Loucy (cell line): ENCODE data around the gene TBC1D7.

ENCODE experiments used
- H2AFZ ChIP-seq: fragments of 200-600 bp; sonication (generic); 2 replicates; pipeline ENCODE4 v1.6.0; 2016; ENCODE audit warnings: antibody characterized with exemption, mild to moderate bottlenecking, low read length, moderate library complexity
- H3F3A ChIP-seq: fragments of 200-600 bp; 2 replicates; pipeline ENCODE4 v1.6.0; 2016; ENCODE audit warnings: antibody characterized with exemption, low read depth, mild to moderate bottlenecking
- H3K27me3 ChIP-seq: fragments of 200-600 bp; sonication (generic); 2 replicates; pipeline ENCODE4 v1.6.1; 2014; ENCODE audit warnings: low read length, mild to moderate bottlenecking; ENCODE audit not compliant: insufficient read depth, poor library complexity, severe bottlenecking
- H3K36me3 ChIP-seq: fragments of 200-600 bp; sonication (generic); 2 replicates; pipeline ENCODE4 v1.6.1; 2016; ENCODE audit warnings: low read length; ENCODE audit not compliant: insufficient read depth
- H3K4me1 ChIP-seq: fragments of 200-600 bp; sonication (generic); 2 replicates; pipeline ENCODE4 v1.5.1; 2014; ENCODE audit warnings: low read length, mild to moderate bottlenecking; ENCODE audit not compliant: insufficient read depth, poor library complexity, severe bottlenecking
- H3K4me2 ChIP-seq: fragments of 200-600 bp; sonication (generic); 2 replicates; pipeline ENCODE4 v1.6.0; 2014; ENCODE audit warnings: antibody characterized with exemption, low read length, low read depth, mild to moderate bottlenecking; ENCODE audit not compliant: poor library complexity, severe bottlenecking
- H3K4me3 ChIP-seq: fragments of 200-600 bp; sonication (generic); 2 replicates; pipeline ENCODE4 v1.5.1; 2014; ENCODE audit warnings: low read length, mild to moderate bottlenecking, mixed read lengths; ENCODE audit not compliant: poor library complexity, severe bottlenecking
- H3K79me2 ChIP-seq: fragments of 200-600 bp; sonication (generic); 2 replicates; pipeline ENCODE4 v1.6.1; 2014; ENCODE audit warnings: low read length; ENCODE audit not compliant: insufficient read depth
- H3K9ac ChIP-seq: fragments of 200-600 bp; sonication (generic); 2 replicates; pipeline ENCODE4 v1.6.0; 2014; ENCODE audit warnings: mild to moderate bottlenecking, low read depth, low read length, moderate library complexity; ENCODE audit not compliant: poor library complexity, severe bottlenecking
- H3K9me2 ChIP-seq: fragments of 200-600 bp; sonication (generic); replicated peaks from 2 replicates; pipeline ENCODE4 v1.6.1; 2016; ENCODE audit warnings: low read depth, low read length, mixed read lengths
- H3K9me3 ChIP-seq: fragments of 200-600 bp; sonication (generic); 2 replicates; pipeline ENCODE4 v1.6.1; 2014; ENCODE audit warnings: mild to moderate bottlenecking, antibody characterized with exemption, low read length, low read depth; ENCODE audit not compliant: insufficient read depth
- H4K20me1 ChIP-seq: fragments of 200-600 bp; sonication (generic); 2 replicates; pipeline ENCODE4 v1.6.0; 2014; ENCODE audit warnings: antibody characterized with exemption, low read length, mild to moderate bottlenecking; ENCODE audit not compliant: insufficient read depth, poor library complexity, severe bottlenecking
- EZH2phosphoT487 ChIP-seq: fragments of 200-600 bp; IDR thresholded peaks from 2 replicates; pipeline ENCODE4 v1.6.1; 2018; ENCODE audit warnings: antibody characterized with exemption, mild to moderate bottlenecking, moderate library complexity, borderline replicate concordance
- TF ChIP-seq, protein P1 (sequence below): fragments of 200-600 bp; sonication (generic); conservative IDR thresholded peaks from 2 replicates; pipeline ENCODE4 v1.5.1; 2014; ENCODE audit warnings: mild to moderate bottlenecking, antibody characterized with exemption, low read length

Gene TBC1D7

DNA sequence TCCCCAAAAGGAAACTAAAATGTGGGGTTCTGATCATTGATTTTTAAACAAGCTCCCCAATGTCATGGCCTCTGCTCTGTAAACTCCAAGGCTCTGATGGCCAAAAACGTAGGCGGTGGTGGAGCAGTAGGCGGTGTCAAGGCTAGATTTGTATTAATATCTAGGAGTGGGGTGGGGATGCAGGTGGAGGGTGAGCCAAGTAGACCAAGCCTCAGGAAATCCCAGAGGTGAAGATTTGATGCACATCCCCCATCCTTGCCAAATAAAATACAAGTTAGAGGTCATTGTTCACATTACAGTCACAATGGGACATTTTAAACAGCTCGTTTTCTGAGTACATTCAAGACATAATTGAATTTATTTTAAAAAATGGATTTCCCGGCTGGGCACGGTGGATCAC is 30.9 kb upstream of the TBC1D7 start:
- no peak overlapping the region for H3K4me3 ChIP-seq
- peaks cover 4% of the 10 kb centered on the region; the same call in 1 of the 2 replicates for H3F3A ChIP-seq
- no peaks in the 10 kb centered on the region for H3K9me2 ChIP-seq
- no peak overlapping the region for H3K9ac ChIP-seq
- H3K79me2 ChIP-seq = no peaks in the 10 kb centered on the region
- H3K36me3 ChIP-seq = peaks cover 2% of the 10 kb centered on the region; the same call in 1 of the 2 replicates
- no peak overlapping the region for H3K4me2 ChIP-seq
- no peaks in the 10 kb centered on the region for H4K20me1 ChIP-seq
- no peak overlapping the region for H2AFZ ChIP-seq
- H3K9me3 ChIP-seq = no peaks in the 10 kb centered on the region
- H3K4me1 ChIP-seq = peaks cover 38% of the 10 kb centered on the region
- H3K27me3 ChIP-seq = no peaks in the 10 kb centered on the region
- TF ChIP-seq EZH2phosphoT487 = no peak
- TF ChIP-seq, protein P1, sequence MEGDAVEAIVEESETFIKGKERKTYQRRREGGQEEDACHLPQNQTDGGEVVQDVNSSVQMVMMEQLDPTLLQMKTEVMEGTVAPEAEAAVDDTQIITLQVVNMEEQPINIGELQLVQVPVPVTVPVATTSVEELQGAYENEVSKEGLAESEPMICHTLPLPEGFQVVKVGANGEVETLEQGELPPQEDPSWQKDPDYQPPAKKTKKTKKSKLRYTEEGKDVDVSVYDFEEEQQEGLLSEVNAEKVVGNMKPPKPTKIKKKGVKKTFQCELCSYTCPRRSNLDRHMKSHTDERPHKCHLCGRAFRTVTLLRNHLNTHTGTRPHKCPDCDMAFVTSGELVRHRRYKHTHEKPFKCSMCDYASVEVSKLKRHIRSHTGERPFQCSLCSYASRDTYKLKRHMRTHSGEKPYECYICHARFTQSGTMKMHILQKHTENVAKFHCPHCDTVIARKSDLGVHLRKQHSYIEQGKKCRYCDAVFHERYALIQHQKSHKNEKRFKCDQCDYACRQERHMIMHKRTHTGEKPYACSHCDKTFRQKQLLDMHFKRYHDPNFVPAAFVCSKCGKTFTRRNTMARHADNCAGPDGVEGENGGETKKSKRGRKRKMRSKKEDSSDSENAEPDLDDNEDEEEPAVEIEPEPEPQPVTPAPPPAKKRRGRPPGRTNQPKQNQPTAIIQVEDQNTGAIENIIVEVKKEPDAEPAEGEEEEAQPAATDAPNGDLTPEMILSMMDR = no peak

DNA sequence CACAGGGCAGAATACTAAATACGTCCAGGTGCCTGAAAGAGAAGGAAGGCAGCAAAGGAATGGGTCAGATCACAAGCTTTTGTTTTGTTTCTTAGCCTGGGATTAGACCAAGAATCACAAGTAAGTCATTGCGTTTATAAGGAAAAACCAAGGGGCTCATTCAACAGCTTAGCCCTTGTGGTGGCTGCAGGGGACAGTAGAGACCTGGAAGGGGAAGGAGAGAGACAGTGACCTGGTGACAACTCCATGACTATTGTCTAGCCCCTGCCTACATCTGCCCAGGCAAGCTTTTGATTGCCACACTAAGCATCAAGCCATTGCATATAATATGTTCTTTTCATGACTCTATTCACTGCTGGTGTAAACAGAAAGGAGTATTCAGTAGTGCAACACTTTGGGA is 30.2 kb upstream of the TBC1D7 start:
- H3K36me3 ChIP-seq = no peaks in the 10 kb centered on the region
- H3K9me3 ChIP-seq = no peaks in the 10 kb centered on the region
- peaks cover 4% of the 10 kb centered on the region; the same call in 1 of the 2 replicates for H3F3A ChIP-seq
- no peaks in the 10 kb centered on the region for H3K27me3 ChIP-seq
- no peaks in the 10 kb centered on the region for H3K9me2 ChIP-seq
- no peak overlapping the region for H3K9ac ChIP-seq
- H2AFZ ChIP-seq = no peak overlapping the region
- H4K20me1 ChIP-seq = no peaks in the 10 kb centered on the region
- no peaks in the 10 kb centered on the region for H3K79me2 ChIP-seq
- no peak overlapping the region for H3K4me2 ChIP-seq
- TF ChIP-seq EZH2phosphoT487 = no peak
- TF ChIP-seq, protein P1 = no peak
- peaks cover 40% of the 10 kb centered on the region for H3K4me1 ChIP-seq
- H3K4me3 ChIP-seq = no peak overlapping the region

DNA sequence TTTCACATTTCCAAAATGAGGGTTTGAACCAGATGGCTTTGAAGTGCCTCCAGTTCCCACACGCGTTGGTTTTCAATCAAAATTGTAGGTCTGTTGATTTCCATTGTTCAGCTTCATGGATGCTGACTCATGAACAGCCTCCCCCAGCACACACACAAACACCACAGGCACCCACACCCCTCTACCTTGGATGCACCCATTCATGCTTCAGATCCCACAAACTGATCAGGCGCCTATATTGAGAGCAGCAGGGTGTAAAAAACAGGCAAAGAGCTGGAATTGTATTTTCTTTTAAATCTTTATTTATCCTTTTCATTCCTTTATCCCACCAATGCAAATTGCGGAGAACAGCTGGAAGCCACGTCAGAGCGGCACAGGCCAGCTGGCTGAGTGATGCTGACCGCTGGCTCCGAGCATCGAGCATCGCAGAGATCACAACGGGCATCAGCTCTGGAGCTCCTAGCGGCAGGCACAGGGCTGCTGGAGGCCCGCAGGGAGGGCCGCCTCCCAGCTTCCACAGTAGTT is 29.3 kb upstream of the TBC1D7 start:
- H2AFZ ChIP-seq = no peak overlapping the region
- no peak overlapping the region for H3K4me2 ChIP-seq
- no peaks in the 10 kb centered on the region for H4K20me1 ChIP-seq
- H3K9me3 ChIP-seq = no peaks in the 10 kb centered on the region
- H3K4me1 ChIP-seq = peaks cover 40% of the 10 kb centered on the region
- no peaks in the 10 kb centered on the region for H3K9me2 ChIP-seq
- H3K27me3 ChIP-seq = no peaks in the 10 kb centered on the region
- TF ChIP-seq EZH2phosphoT487 = no peak
- TF ChIP-seq, protein P1 = no peak
- peaks cover 4% of the 10 kb centered on the region; the same call in 1 of the 2 replicates for H3F3A ChIP-seq
- no peaks in the 10 kb centered on the region for H3K79me2 ChIP-seq
- no peak overlapping the region for H3K9ac ChIP-seq
- no peak overlapping the region for H3K4me3 ChIP-seq
- H3K36me3 ChIP-seq = no peaks in the 10 kb centered on the region
